Prostate gland (tissue), 2 donors: ENCODE results near the gene SEPTIN11. TPM values are rescaled to one million over a fixed set of nuclear protein-coding genes. Genes with fewer than 3 reads are reported as not detected.

Source experiments
- DNase-seq: peaks from one replicate; pipeline ENCODE4 v3.0.0-alpha.2; 2019; ENCODE audit warnings: low spot score
- H3K27ac ChIP-seq, 2 donors: fragments of 200-600 bp; sonication (generic); 2 replicates each; pipeline ENCODE4 v1.5.1; 2017 to 2019
- H3K27me3 ChIP-seq: fragments of 200-600 bp; sonication (generic); replicated peaks from 2 replicates; pipeline ENCODE4 v1.5.1; 2019; ENCODE audit not compliant: insufficient read depth
- H3K36me3 ChIP-seq, 2 donors: fragments of 200-600 bp; sonication (generic); 1 replicate in 1 of 2; 2 replicates in 1 of 2; pipeline versions ENCODE4 v1.5.1 to v1.8.1; 2017 to 2019
- H3K4me1 ChIP-seq: fragments of 200-600 bp; sonication (generic); replicated peaks from 2 replicates; pipeline ENCODE4 v1.5.1; 2019
- H3K4me3 ChIP-seq, 2 donors: fragments of 200-600 bp; sonication (generic); 2 replicates each; pipeline ENCODE4 v1.5.1; 2017 to 2019
- H3K9me3 ChIP-seq: fragments of 200-600 bp; sonication (generic); 2 replicates; pipeline ENCODE4 v1.5.1; 2017
- POLR2A ChIP-seq: fragments of 450-650 bp; IDR thresholded peaks from one replicate; pipeline ENCODE4 v1.6.1; 2016; ENCODE audit warnings: antibody characterized with exemption, mild to moderate bottlenecking
- POLR2AphosphoS5 ChIP-seq: sonication (generic); formaldehyde crosslinking; IDR thresholded peaks from one replicate; pipeline ENCODE4 v1.6.1; 2017; ENCODE audit warnings: antibody characterized with exemption
- WGBS: methylation state at CpG from one replicate; pipeline ENCODE4 v1.1.5; 2018; 5-methylcytosine and 5-hydroxymethylcytosine counted together
- intact Hi-C: fragments of 100-400 bp; cut with DNase I; formaldehyde crosslinking; loops from one replicate; pipeline ENCODE4 v1.14.2; 2022
- total RNA-seq, 2 donors: library from RNA; depleted of rRNA; stranded (reverse); fragments of >200 nt; gene quantifications; one replicate each; pipeline ENCODE4 v1.1.0, GENCODE V29; 2016
- TF ChIP-seq, protein P1 (sequence below), 4 experiments: fragments of 200-600 bp in 2 of 4; fragments of 450-650 bp in 2 of 4; sonication (generic) in 2 of 4; IDR thresholded peaks; 1 replicate in 3 of 4; 2 replicates in 1 of 4; pipeline ENCODE4 v1.5.1; 2016 to 2019; ENCODE audit warnings: antibody characterized with exemption in 4 of 4, mild to moderate bottlenecking in 2 of 4, moderate library complexity in 2 of 4

Gene SEPTIN11
- total RNA-seq, 2 donors from 2014 or later: 19.4 to 39.1 TPM

DNA sequence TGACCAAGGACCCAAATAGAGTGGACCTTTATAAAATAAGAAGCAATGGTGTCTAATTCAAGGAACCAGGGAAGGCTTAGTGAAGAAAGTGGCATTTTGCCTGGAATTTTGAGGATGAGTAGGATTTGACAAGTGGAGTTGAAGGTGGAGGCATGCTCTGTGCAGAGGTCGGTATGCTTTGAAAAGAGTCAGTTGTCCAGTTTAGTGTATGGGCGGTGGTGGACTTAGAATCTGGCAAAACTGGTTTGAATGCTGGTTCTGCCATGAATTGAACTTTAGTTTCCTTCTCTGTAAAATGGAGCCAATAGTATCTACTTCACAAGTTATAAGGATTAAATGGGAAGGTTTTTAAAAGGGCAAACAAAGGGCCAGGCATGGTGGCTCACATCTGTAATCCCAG, 29.7 kb downstream of the SEPTIN11 start:
- 97% methylated on average over 2 of the region's 2 CpGs for WGBS
- no peaks in the 10 kb centered on the region for H3K36me3 ChIP-seq
- TF ChIP-seq POLR2AphosphoS5 (no peak), POLR2A (no peak)
- TF ChIP-seq, protein P1, sequence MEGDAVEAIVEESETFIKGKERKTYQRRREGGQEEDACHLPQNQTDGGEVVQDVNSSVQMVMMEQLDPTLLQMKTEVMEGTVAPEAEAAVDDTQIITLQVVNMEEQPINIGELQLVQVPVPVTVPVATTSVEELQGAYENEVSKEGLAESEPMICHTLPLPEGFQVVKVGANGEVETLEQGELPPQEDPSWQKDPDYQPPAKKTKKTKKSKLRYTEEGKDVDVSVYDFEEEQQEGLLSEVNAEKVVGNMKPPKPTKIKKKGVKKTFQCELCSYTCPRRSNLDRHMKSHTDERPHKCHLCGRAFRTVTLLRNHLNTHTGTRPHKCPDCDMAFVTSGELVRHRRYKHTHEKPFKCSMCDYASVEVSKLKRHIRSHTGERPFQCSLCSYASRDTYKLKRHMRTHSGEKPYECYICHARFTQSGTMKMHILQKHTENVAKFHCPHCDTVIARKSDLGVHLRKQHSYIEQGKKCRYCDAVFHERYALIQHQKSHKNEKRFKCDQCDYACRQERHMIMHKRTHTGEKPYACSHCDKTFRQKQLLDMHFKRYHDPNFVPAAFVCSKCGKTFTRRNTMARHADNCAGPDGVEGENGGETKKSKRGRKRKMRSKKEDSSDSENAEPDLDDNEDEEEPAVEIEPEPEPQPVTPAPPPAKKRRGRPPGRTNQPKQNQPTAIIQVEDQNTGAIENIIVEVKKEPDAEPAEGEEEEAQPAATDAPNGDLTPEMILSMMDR (IDR thresholded peaks at IDR 0.05): no peak
- no peak overlapping the region for H3K4me3 ChIP-seq
- no peak for DNase-seq
- H3K4me1 ChIP-seq: no peaks in the 10 kb centered on the region
- intact Hi-C loops: no loop called here
- H3K27ac ChIP-seq: no peak overlapping the region
- H3K9me3 ChIP-seq: no peaks in the 10 kb centered on the region
- no peaks in the 10 kb centered on the region for H3K27me3 ChIP-seq

DNA sequence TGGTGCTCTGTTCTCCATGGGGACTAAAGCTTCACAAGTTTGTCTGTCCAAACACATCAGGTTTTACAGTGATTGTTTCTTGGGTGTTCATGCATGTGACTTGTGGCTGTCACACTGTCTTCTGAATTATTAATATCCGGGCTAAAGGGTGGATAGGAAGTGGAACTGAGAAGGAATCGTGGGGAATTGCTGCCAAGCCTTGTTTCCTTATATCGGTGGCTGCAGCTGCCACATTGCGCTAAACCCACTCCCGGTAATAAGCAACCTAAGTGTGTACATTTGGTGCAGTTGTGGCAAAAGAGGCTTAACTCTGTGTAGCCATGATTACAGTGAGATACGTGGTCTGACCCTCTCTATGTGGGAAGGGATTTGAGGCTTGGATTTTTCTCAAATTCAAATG, 30.7 kb downstream of the SEPTIN11 start:
- H3K9me3 ChIP-seq: no peaks in the 10 kb centered on the region
- no peaks in the 10 kb centered on the region for H3K36me3 ChIP-seq
- H3K27ac ChIP-seq: no peak overlapping the region
- TF ChIP-seq, protein P1 (IDR thresholded peaks at IDR 0.05): no peak
- TF ChIP-seq POLR2AphosphoS5 (no peak), POLR2A (no peak)
- no peak for DNase-seq
- WGBS: 78% methylated on average over 6 of the region's 6 CpGs
- intact Hi-C loops: no loop called here
- H3K4me3 ChIP-seq: no peak overlapping the region
- no peaks in the 10 kb centered on the region for H3K4me1 ChIP-seq
- no peaks in the 10 kb centered on the region for H3K27me3 ChIP-seq

DNA sequence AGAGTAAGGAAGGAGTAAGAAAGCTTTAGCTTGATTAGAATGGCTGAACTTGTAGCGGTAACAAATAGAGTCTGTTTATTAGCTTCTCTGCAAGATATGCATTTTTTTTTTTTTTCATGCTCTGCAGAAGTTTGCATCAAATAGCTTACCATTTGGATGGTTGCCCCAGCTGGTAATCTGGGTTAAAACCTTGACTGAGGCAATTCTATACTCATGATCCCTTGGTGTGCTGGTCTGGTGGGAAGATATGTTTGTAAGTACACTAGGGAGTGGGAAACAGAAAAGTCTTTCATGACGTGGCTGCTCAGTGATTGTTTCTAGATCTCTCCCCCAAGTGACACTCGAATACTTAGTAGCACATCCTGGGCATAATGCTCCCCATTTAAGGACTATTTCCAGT, 32.1 kb downstream of the SEPTIN11 start:
- Histone ChIP-seq H3K4me3 (no peak overlapping the region), H3K9me3 (no peaks in the 10 kb centered on the region), H3K4me1 (no peaks in the 10 kb centered on the region), H3K36me3 (no peaks in the 10 kb centered on the region), H3K27ac (no peak overlapping the region), H3K27me3 (no peaks in the 10 kb centered on the region)
- WGBS: 87% methylated on average over 3 of the region's 3 CpGs
- TF ChIP-seq, protein P1 (IDR thresholded peaks at IDR 0.05): no peak
- no peak for TF ChIP-seq POLR2A
- TF ChIP-seq POLR2AphosphoS5: no peak
- DNase-seq: no peak
- intact Hi-C loops: no loop called here

DNA sequence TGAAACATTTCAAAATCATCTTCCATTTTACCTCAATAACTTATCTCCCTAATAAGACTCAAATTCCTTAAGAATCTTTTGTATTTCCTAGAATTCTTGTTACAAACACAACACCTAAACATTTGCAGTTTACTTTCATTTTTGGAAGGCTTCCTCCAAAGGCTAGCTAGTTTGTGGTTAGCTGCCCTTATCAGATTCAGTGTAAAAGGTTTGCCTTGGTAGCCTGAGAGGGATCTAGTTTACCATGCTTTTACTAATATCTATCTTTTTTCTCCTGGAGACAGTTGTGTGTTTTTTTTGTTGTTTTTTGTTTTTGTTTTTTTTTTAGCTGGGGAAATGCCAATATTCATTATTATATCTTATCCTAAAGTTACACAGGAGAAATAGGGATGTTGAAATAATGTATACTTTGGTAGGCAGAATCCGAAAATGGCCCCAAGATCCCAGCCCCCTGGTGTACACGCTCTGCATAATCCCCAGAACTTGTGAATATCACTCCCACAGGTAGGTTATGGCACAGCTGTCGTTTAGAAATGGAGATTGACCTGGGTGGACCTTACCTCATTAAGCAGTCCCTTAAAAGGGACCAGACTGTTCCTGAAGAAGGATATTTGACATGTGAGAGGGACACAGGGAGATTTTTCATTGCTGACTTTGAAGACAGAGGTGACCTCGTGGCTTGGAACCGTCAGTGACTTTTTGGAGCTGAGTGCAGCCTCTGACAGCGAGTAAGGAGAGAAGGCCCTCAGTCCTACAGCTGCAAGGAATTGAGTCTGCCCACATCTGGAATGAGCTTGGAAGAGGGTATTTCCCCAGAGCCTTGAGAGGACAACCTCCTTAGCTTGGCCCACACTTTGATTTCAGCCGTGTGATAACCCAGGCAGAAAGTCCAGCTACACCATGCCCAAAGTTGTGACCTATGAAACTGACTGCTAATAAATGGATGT, 33.4 kb downstream of the SEPTIN11 start:
- WGBS: 83% methylated on average over 7 of the region's 7 CpGs
- no peak for DNase-seq
- Histone ChIP-seq H3K4me3 (no peak overlapping the region), H3K4me1 (no peaks in the 10 kb centered on the region), H3K27me3 (no peaks in the 10 kb centered on the region), H3K9me3 (no peaks in the 10 kb centered on the region), H3K27ac (no peak overlapping the region), H3K36me3 (no peaks in the 10 kb centered on the region)
- TF ChIP-seq, protein P1 (IDR thresholded peaks at IDR 0.05): no peak
- TF ChIP-seq POLR2A: no peak
- no peak for TF ChIP-seq POLR2AphosphoS5
- intact Hi-C loops: no loop called here

DNA sequence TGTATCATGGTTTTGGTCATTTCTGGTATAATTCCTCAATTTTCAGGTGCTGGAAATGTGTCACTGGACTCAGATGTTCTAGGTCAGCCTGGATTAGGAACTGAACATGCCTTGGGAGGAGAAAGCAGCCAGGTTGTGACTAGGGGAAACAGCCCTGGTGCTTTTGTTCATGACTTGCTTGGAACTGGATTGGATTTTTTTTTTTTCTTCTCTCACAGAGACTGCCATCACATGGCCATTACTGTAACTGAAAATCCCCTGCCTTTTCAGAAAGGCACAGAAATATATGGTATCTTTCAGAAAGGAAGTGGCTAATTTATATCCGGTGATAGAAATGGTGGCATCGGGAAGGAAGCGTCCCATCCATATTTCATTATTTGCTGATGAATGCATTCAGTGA, 34.6 kb downstream of the SEPTIN11 start:
- no peak for DNase-seq
- Histone ChIP-seq H3K9me3 (no peaks in the 10 kb centered on the region), H3K4me1 (no peaks in the 10 kb centered on the region), H3K36me3 (no peaks in the 10 kb centered on the region), H3K27ac (peak overlapping the region; percentile 20 to 53), H3K4me3 (no peak overlapping the region), H3K27me3 (no peaks in the 10 kb centered on the region)
- WGBS: 68% methylated on average over 3 of the region's 3 CpGs
- no peak for TF ChIP-seq POLR2A
- TF ChIP-seq, protein P1 (IDR thresholded peaks at IDR 0.05): no peak
- TF ChIP-seq POLR2AphosphoS5: no peak
- intact Hi-C loops: no loop called here
